GM21528 (cell line): ENCODE data around the gene WBP2NL.
"Not testable (repeated sequence)": the region's sequence is repeated elsewhere in the genome, so short reads cannot be mapped to it uniquely, and the experiment has no call there.

ENCODE experiments used
- ATAC-seq: cut with Tn5 transposase; IDR thresholded peaks from one replicate; pipeline ENCODE4 v1.9.1; 2021; ENCODE audit warnings: mild to moderate bottlenecking, moderate library complexity; ENCODE audit not compliant: unreplicated experiment, low FRiP score

WBP2NL gene

GRCh38 chr22:42070517-42071422 is 72.2 kb downstream of the WBP2NL start, which contains the start of gene NAGA:
Gene NAGA, minus strand, starts transcription at chr22:42070812. Its CDS starts 515 bp downstream, at chr22:42070297.
- peak; percentile 83 for ATAC-seq

DNA sequence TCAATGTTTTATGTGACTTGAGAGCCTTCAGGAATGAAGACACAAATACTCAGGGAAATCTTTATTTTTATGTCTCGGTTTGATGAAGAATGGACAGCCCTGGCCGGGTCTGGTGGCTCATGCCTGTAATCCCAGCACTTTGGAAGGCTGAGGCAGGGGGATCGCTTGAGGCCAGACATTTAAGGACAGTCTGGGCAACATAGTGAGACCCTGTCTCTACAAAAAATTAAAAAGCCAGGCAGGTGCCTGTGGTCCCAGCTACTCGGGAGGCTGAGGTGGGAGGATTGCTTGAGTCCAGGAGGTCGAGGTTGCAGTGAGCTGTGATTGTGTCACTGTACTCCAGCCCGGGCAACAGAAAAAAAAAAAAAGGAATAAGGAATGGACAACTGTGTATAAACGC is 72.9 kb downstream of the WBP2NL start:
- ATAC-seq, result not testable (repeated sequence)

- no peak for ATAC-seq
Observed at GRCh38 chr22:42072606-42073330, 74.2 kb downstream of the WBP2NL start.

DNA sequence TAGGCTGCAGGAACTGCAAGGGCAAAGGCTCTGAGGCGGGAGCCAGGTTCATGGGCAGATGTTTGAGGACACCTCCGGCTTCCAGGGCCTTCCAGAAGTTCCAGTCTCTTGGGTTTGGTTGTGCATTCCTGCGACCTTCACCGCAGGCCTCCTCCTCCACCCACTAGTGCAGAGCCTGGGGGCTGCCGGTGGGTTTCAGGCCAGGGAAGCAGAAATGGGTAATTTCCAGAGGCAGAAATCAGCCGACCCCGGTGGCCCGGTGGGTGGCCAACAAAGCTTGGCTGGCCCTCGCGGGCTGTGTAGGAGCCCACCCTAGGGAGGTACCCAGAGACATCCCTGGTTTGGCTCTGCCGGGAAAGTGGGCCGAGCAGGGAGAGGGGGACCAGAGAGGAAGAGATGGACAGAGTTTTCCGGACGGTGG is 75.0 kb downstream of the WBP2NL start:
- no peak for ATAC-seq

DNA sequence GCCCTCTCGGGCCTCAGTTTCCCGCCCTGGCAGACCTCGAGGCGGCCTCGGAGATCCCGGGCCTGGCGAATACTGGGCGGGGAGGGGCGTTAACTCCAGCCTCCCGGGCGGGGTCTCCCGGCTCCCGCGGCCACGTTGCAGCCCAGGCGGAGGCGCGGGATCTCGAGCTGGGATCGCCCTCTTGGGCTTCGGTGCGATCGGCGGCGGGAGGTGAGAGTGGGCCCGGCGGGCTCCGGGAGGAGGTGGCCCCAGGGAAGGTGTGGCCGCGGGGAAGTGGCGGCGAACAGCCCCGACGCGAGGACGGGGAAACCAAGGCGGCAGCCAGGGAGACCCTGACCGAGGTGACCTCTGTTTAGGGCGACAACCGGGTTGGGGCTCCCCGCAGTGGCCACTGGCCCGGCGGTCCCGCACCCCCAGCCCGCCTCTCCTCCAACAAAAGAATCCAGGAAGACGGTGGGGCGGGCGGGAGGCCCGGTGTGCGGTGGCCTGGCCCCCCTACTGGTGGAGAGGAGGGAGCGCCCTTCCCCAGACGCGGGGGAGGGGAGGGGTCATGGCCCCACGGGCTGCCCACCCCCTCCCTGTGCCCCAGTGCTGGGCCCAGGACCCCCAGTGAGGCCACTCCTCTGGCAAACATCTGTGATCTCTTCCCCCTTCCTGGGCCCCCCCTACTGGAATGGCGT is 75.7 kb downstream of the WBP2NL start, which contains the start of gene PHETA2:
TSS of gene PHETA2 (plus strand) at position 117 of the 680 bp plus-strand sequence. CDS start 3,046 bp downstream, outside the sequence.
- no peak for ATAC-seq

DNA sequence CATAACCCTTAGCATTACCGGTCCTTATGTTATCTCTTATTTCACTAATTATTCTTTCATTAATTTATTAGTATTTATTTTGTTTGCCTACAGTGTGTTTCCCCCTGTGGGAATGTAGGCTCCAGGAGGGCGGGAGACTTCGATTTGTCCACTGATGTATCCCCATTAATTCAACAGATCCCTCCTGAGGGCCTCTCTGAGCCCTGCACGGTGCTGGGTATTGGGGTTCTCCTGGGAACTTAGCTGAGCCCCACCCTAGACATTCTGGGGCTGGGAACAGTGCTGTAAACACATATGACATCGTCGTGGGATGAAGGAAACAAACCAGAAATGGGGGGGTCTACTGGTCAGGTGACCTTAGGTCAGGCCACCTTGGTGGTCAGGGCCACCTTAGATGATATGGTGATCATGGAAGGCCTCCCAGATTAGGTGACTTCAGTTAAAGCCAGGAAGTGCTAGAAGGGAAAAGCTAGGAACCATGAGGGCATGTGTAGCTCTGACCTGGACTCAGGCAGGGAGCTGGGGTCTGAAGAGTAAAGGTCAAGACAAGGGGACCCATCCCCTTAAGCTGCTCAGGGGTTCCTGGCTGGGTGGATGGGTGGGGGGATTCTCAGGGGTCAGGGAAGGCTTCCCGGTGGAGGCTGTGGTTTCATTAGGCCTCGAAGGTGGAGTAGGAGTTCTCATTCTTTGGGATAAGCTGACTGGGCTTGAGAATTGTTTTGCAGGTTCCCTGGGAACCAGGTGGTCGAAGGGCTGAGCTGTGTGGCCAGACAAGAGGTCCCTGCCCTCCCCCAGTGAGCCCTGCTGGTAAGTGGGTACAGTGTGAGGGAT is 76.5 kb downstream of the WBP2NL start:
- ATAC-seq, result no peak

- ATAC-seq, result no peak
Observed at GRCh38 chr22:42076764-42077485, 78.3 kb downstream of the WBP2NL start.

- ATAC-seq, result no peak
Observed at GRCh38 chr22:42077486-42078125, 79.0 kb downstream of the WBP2NL start.
